ENCODE results near the gene AUTS2.

- TF ChIP-seq CTCF (optimal IDR thresholded peaks at IDR 0.05 in 1 of 3, IDR thresholded peaks at IDR 0.05 in 1 of 3, conservative IDR thresholded peaks at IDR 0.05 in 1 of 3; ENCODE audit: extremely low read depth in 1 of 3, insufficient read depth in 2 of 3, low read length in 3 of 3) (peak in 2 of 3 experiments; percentile 6 to 50), EZH2 (IDR thresholded peaks at IDR 0.05; ENCODE audit: low read length) (no peak)
These were observed 595.2 kb downstream of the AUTS2 start for GRCh38 chr7:70193514-70193913.
